GM10266 (cell line): ENCODE measurements around the gene KIAA1328.

ENCODE experiments used
- DNase-seq: peaks from one replicate; pipeline ENCODE4 v3.0.0; 2012; ENCODE audit errors: extremely low spot score
- CTCF ChIP-seq: IDR thresholded peaks from 2 replicates; pipeline ENCODE4 v1.5.1; 2012; ENCODE audit warnings: mild to moderate bottlenecking, low read depth; ENCODE audit not compliant: control insufficient read depth, insufficient read depth; ENCODE audit errors: missing control alignments

KIAA1328 gene

GRCh38 chr18:37188016-37188791 is 359.3 kb downstream of the KIAA1328 start:
- no peak for DNase-seq
- TF ChIP-seq CTCF, result no peak

- DNase-seq, result no peak
- TF ChIP-seq CTCF, result no peak
Observed at GRCh38 chr18:37199741-37200140, 370.8 kb downstream of the KIAA1328 start.

GRCh38 chr18:37207343-37207742 is 378.4 kb downstream of the KIAA1328 start:
- DNase-seq, result no peak
- TF ChIP-seq CTCF, result no peak

GRCh38 chr18:37210781-37211180 is 381.9 kb downstream of the KIAA1328 start:
- TF ChIP-seq CTCF, result no peak

GRCh38 chr18:37218022-37218590 is 389.2 kb downstream of the KIAA1328 start:
- no peak for TF ChIP-seq CTCF
- no peak for DNase-seq

More at GRCh38 chr18:37210781-37211180, 381.9 kb downstream of the KIAA1328 start:
- no peak for DNase-seq

- no peak for TF ChIP-seq CTCF
- DNase-seq, result no peak
Observed at GRCh38 chr18:37219257-37219656, 390.3 kb downstream of the KIAA1328 start.

GRCh38 chr18:37222354-37222998 is 393.5 kb downstream of the KIAA1328 start:
- no peak for DNase-seq
- no peak for TF ChIP-seq CTCF
